A549 (cell line): ENCODE results near the gene MYH6. TPM values are rescaled to one million over a fixed set of nuclear protein-coding genes. Genes with fewer than 3 reads are reported as not detected.
"Not testable (repeated sequence)": the region's sequence is repeated elsewhere in the genome, so short reads cannot be mapped to it uniquely, and the experiment has no call there.

Experiments used
- ATAC-seq, 2 experiments: fragments of 200-7000 bp in 1 of 2; fragments of >200 bp in 1 of 2; cut with Nextera tagmentation in 1 of 2; cut with Tn5 transposase in 1 of 2; 3 replicates each; pipeline versions ENCODE4 v1.8.0 to v1.9.1; 2018 to 2020; ENCODE audit warnings: mild to moderate bottlenecking in 1 of 2, moderate library complexity in 1 of 2
- CTCF ChIA-PET: fragments of 300-600 bp; sonication (Branson Sonifier 250); formaldehyde crosslinking; extraction: SDS; loops from one replicate; lab custom pipeline; 2021; ENCODE audit warnings: antibody characterized with exemption, inconsistent platforms; lab: Yijun Ruan, JAX
- POLR2A ChIA-PET: fragments of 350-600 bp; formaldehyde crosslinking; extraction: SDS; loops from one replicate; lab custom pipeline; 2021; ENCODE audit warnings: antibody characterized with exemption, inconsistent platforms; lab: Yijun Ruan, JAX
- DNase-seq, 2 experiments: peaks; one replicate each; pipeline versions ENCODE4 v3.0.0 to v3.0.0-alpha.2; 2011 to 2016; ENCODE audit warnings: low read depth in 1 of 2, low spot score in 1 of 2
- FAIRE-seq: peaks from 2 replicates; lab custom pipeline; 2011; peaks lifted over from hg19 to GRCh38; lab: Jason Lieb, UNC
- H3K27ac ChIP-seq, 2 experiments: fragments of >200 bp; sonication (Bioruptor Twin); formaldehyde crosslinking; 3 replicates each; pipeline ENCODE4 v1.5.1; 2016 to 2017
- H3K4me1 ChIP-seq: fragments of >200 bp; sonication (Bioruptor Twin); formaldehyde crosslinking; 3 replicates; pipeline ENCODE4 v1.6.1; 2016
- H3K4me2 ChIP-seq: fragments of >200 bp; sonication (Bioruptor Twin); formaldehyde crosslinking; 3 replicates; pipeline ENCODE4 v1.6.1; 2016
- H3K4me3 ChIP-seq: fragments of >200 bp; sonication (Bioruptor Twin); formaldehyde crosslinking; 3 replicates; pipeline ENCODE4 v1.5.1; 2016
- H3K9me3 ChIP-seq: fragments of >200 bp; sonication (Bioruptor Twin); formaldehyde crosslinking; 3 replicates; pipeline ENCODE4 v1.6.1; 2016
- BCL3 ChIP-seq: fragments of >200 bp; sonication (Bioruptor Twin); formaldehyde crosslinking; IDR thresholded peaks from 3 replicates; pipeline ENCODE4 v1.6.1; 2016
- CBX8 ChIP-seq: fragments of 200-600 bp; sonication (generic); IDR thresholded peaks from 2 replicates; pipeline ENCODE4 v1.6.1; 2016
- CHD2 ChIP-seq: fragments of 150-350 bp; IDR thresholded peaks from 2 replicates; pipeline ENCODE4 v1.6.1; 2014; ENCODE audit warnings: low read length; ENCODE audit not compliant: partially characterized antibody
- CHD4 ChIP-seq: fragments of 200-600 bp; sonication (generic); IDR thresholded peaks from 2 replicates; pipeline ENCODE4 v1.6.1; 2016; ENCODE audit warnings: antibody characterized with exemption, mild to moderate bottlenecking, borderline replicate concordance
- EHF ChIP-seq: fragments of 250-450 bp; sonication (Bioruptor Pico); IDR thresholded peaks from 2 replicates; pipeline ENCODE4 v1.5.0; 2020; ENCODE audit warnings: mild to moderate bottlenecking
- ELK1 ChIP-seq: fragments of 150-350 bp; IDR thresholded peaks from 2 replicates; pipeline ENCODE4 v1.6.1; 2014; ENCODE audit warnings: low read depth, mild to moderate bottlenecking, low read length
- HDAC2 ChIP-seq: fragments of 200-600 bp; sonication (generic); IDR thresholded peaks from 2 replicates; pipeline ENCODE4 v1.6.1; 2016
- HOXA7 ChIP-seq: fragments of 250-450 bp; sonication (Bioruptor Pico); IDR thresholded peaks from 2 replicates; pipeline ENCODE4 v1.5.0; 2020; ENCODE audit warnings: mild to moderate bottlenecking, moderate library complexity
- JUN ChIP-seq, 2 experiments: fragments of >200 bp; sonication (Bioruptor Twin); formaldehyde crosslinking; IDR thresholded peaks; 2 replicates in 1 of 2; 3 replicates in 1 of 2; pipeline ENCODE4 v1.6.1; 2016 to 2017
- KDM1A ChIP-seq: fragments of 200-600 bp; sonication (generic); IDR thresholded peaks from 2 replicates; pipeline ENCODE4 v1.6.1; 2016; ENCODE audit warnings: low read depth, mild to moderate bottlenecking
- NFE2L2 ChIP-seq: fragments of 150-350 bp; conservative IDR thresholded peaks from 2 replicates; pipeline ENCODE4 v1.6.1; 2014; ENCODE audit warnings: low read length
- NPAS2 ChIP-seq: fragments of 250-450 bp; sonication (Bioruptor Pico); IDR thresholded peaks from 2 replicates; pipeline ENCODE4 v1.8.0; 2022; ENCODE audit warnings: mild to moderate bottlenecking, moderate library complexity, borderline replicate concordance
- POLR2AphosphoS2 ChIP-seq: conservative IDR thresholded peaks from 2 replicates; pipeline ENCODE4 v1.6.1; 2012; ENCODE audit warnings: low read length, improper control_type of control experiment, inconsistent platforms
- RAD21 ChIP-seq, 2 experiments: fragments of >200 bp in 1 of 2; sonication (Bioruptor Twin) in 1 of 2; formaldehyde crosslinking in 1 of 2; IDR thresholded peaks in 1 of 2; conservative IDR thresholded peaks in 1 of 2; 2 replicates in 1 of 2; 3 replicates in 1 of 2; pipeline ENCODE4 v1.6.1; 2012 to 2018; ENCODE audit warnings: inconsistent platforms in 1 of 2
- REST ChIP-seq: fragments of 200-600 bp; sonication (generic); IDR thresholded peaks from 2 replicates; pipeline ENCODE4 v1.6.1; 2016; ENCODE audit warnings: antibody characterized with exemption, mild to moderate bottlenecking, moderate library complexity
- RNF2 ChIP-seq: fragments of 200-600 bp; sonication (generic); IDR thresholded peaks from 2 replicates; pipeline ENCODE4 v1.6.1; 2016; ENCODE audit warnings: low read depth, mild to moderate bottlenecking, antibody characterized with exemption, moderate library complexity, borderline replicate concordance
- USF2 ChIP-seq: fragments of 450-650 bp; IDR thresholded peaks from 2 replicates; pipeline ENCODE4 v1.6.1; 2014; ENCODE audit warnings: antibody characterized with exemption
- ZNF302 ChIP-seq: fragments of 250-450 bp; sonication (Bioruptor Pico); IDR thresholded peaks from 2 replicates; pipeline ENCODE4 v1.9.0; 2021; ENCODE audit warnings: inconsistent platforms, mild to moderate bottlenecking, moderate library complexity
- WGBS: methylation state at CpG from one replicate; pipeline ENCODE4 v1.1.6; 2017; ENCODE audit errors: missing lambda C conversion rate; 5-methylcytosine and 5-hydroxymethylcytosine counted together
- polyA plus RNA-seq, 4 experiments: library from polyadenylated mRNA; depleted of rRNA in 3 of 4; stranded (reverse); fragments of >200 nt; fragmentation: RNase III in 1 of 4; extraction: RNeasy Plus Mini Kit Qiagen cat#74134 plus additional on column Dnase treatment in 1 of 4; gene quantifications; 2 replicates in 3 of 4; 3 replicates in 1 of 4; pipeline ENCODE4 v1.2.3, GENCODE V29; 2011 to 2017

MYH6 gene
- polyA plus RNA-seq, 2 of the 4 experiments (the other 2 are of a cell fraction) = not detected

GRCh38 chr14:23428686-23429495, 20.8 kb upstream of the MYH6 start:
- CTCF ChIA-PET = interaction anchor here (1.2 to 1.5 kb wide), 2 partner anchors 14 to 131 kb away, joined by 3 to 4 read pairs; no protein-coding TSS in a partner anchor
- DNase-seq (no peak), ATAC-seq (no peak)
- POLR2A ChIA-PET = no interaction called here
- TF ChIP-seq HOXA7 (CRISPR knock-in tag) (no peak), USF2 (no peak), HDAC2 (no peak), NPAS2 (CRISPR knock-in tag) (no peak), BCL3 (no peak), CBX8 (no peak), CHD2 (no peak), JUN (IDR thresholded peaks at IDR 0.05) (no peak), CHD4 (no peak), EHF (CRISPR knock-in tag) (no peak), RNF2 (no peak)
- TF ChIP-seq, all 56 proteins: peak for 0
- no peak overlapping the region for H3K4me3 ChIP-seq
- no peak for FAIRE-seq
- WGBS = 26% methylated on average over 13 of the region's 13 CpGs
- H3K9me3 ChIP-seq = no peaks in the 10 kb centered on the region
- H3K4me2 ChIP-seq = no peak overlapping the region
- no peak overlapping the region for H3K27ac ChIP-seq
- no peaks in the 10 kb centered on the region for H3K4me1 ChIP-seq

- H3K27ac ChIP-seq, POLR2A ChIA-PET, ATAC-seq, H3K4me1 ChIP-seq, H3K9me3 ChIP-seq, FAIRE-seq, DNase-seq, H3K4me3 ChIP-seq, H3K4me2 ChIP-seq: not testable (repeated sequence)
- WGBS = 68% methylated on average over 6 of the region's 6 CpGs
- CTCF ChIA-PET = interaction anchor here (2.0 to 2.2 kb wide), 2 partner anchors 43 to 46 kb away, joined by 5 to 9 read pairs; no protein-coding TSS in a partner anchor
Observed at GRCh38 chr14:23425798-23426197, 17.7 kb upstream of the MYH6 start.

GRCh38 chr14:23425169-23425568, 17.1 kb upstream of the MYH6 start:
- ATAC-seq = no peak
- CTCF ChIA-PET = interaction anchor here (2.0 to 2.2 kb wide), 2 partner anchors 42 to 45 kb away, joined by 5 to 9 read pairs; no protein-coding TSS in a partner anchor
- DNase-seq = no peak
- POLR2A ChIA-PET = no interaction called here
- no peaks in the 10 kb centered on the region for H3K9me3 ChIP-seq
- no peak overlapping the region for H3K27ac ChIP-seq
- no peak overlapping the region for H3K4me3 ChIP-seq
- 17% methylated on average over 9 of the region's 10 CpGs for WGBS
- H3K4me2 ChIP-seq = no peak overlapping the region
- no peak for FAIRE-seq
- no peak for TF ChIP-seq KDM1A
- no peak for TF ChIP-seq POLR2AphosphoS2
- no peak for TF ChIP-seq NPAS2 (CRISPR knock-in tag)
- TF ChIP-seq ZNF302 (CRISPR knock-in tag) = no peak
- TF ChIP-seq ELK1 = no peak
- no peak for TF ChIP-seq RAD21 (conservative IDR thresholded peaks at IDR 0.05 in 1 of 2, IDR thresholded peaks at IDR 0.05 in 1 of 2)
- no peak for TF ChIP-seq NFE2L2
- no peak for TF ChIP-seq REST
- H3K4me1 ChIP-seq = no peaks in the 10 kb centered on the region
